Activated B cell treated with CpG ODN at 0.5 μM for 24 hours (primary cell): ENCODE measurements around the gene ZNF277. TPM values are rescaled to one million over a fixed set of nuclear protein-coding genes. Genes with fewer than 3 reads are reported as not detected.

ENCODE experiments used
- ATAC-seq: fragments of 200-7000 bp; cut with Tn5 transposase; one replicate; pipeline ENCODE4 v1.10.0; 2021; ENCODE audit warnings: low read depth, mild to moderate bottlenecking, moderate library complexity
- CTCF ChIA-PET: fragments of 350-600 bp; sonication (Branson Sonifier 250); formaldehyde crosslinking; loops from one replicate; lab custom pipeline; 2021; ENCODE audit warnings: antibody characterized with exemption; lab: Charles Lee
- POLR2A ChIA-PET: fragments of 350-600 bp; sonication (Branson Sonifier 250); formaldehyde crosslinking; loops from one replicate; lab custom pipeline; 2021; ENCODE audit warnings: antibody characterized with exemption; lab: Charles Lee
- DNase-seq: peaks from one replicate; pipeline ENCODE4 v3.0.0; 2022
- H3K27ac Mint-ChIP-seq: one replicate; pipeline ENCODE4 v1.8.0; 2020; ENCODE audit warnings: mixed read lengths
- H3K27me3 Mint-ChIP-seq: one replicate; pipeline ENCODE4 v1.8.0; 2021; ENCODE audit warnings: mixed read lengths
- H3K36me3 Mint-ChIP-seq: one replicate; pipeline ENCODE4 v1.8.0; 2021; ENCODE audit warnings: low read depth, mixed read lengths
- H3K4me1 Mint-ChIP-seq: one replicate; pipeline ENCODE4 v1.8.0; 2021; ENCODE audit warnings: mixed read lengths
- H3K4me3 Mint-ChIP-seq: one replicate; pipeline ENCODE4 v1.8.0; 2020; ENCODE audit warnings: mild to moderate bottlenecking, mixed read lengths
- H3K9me3 Mint-ChIP-seq: one replicate; pipeline ENCODE4 v1.8.0; 2020; ENCODE audit warnings: mixed read lengths
- intact Hi-C: fragments of 100-400 bp; cut with micrococcal nuclease; formaldehyde crosslinking; loops from one replicate; pipeline ENCODE4 v1.15.1; 2024
- total RNA-seq: library from RNA; stranded (reverse); gene quantifications from 2 replicates; pipeline ENCODE4 v1.2.3, GENCODE V29; 2022
- TF ChIP-seq, protein P1 (sequence below): fragments of 200-600 bp; IDR thresholded peaks from one replicate; pipeline ENCODE4 v1.8.0; 2022; ENCODE audit warnings: antibody characterized with exemption, mild to moderate bottlenecking

Gene ZNF277
- total RNA-seq, 1 donor from 2014 or later = 12.6 TPM

DNA sequence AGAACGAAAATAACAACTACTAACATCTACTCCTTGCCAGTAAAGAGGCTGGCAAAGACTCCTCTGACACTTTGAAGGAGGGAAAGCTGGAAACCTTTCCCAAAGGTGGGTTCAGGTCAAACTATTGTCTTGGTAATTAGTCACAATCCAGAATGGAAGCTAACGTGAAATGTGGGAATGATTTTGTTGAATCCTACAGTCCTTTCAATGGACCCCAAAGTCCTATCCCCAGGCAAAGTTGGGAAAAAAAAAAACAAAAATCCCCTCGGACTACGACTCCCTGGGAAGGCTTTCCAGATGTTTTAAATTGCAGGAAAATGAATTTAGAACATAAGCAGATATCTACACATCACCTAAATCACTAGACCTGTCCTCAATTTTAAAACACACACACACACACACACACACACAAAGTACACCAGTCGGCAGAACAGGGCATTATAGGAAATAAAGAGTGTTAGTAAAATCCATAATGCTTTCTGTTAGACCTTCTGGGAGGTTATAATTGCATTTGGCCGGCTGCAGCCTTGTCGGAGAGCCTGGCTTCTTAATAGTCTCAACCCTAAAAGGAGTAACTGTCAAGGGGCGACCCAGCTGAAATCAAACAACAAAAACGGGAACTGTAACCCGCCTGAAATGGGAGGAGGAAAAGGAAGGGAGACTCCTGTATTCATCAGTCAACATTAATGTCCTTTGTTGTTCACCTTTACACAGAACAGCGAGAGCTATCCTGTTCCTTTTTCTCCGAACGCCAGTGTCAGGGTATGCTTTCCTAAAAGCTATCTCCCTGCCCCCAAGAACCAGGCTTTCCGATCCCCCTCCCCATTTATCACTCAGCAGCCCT lies 1.8 kb upstream of the ZNF277 start:
- Mint-ChIP-seq H3K4me1 (peaks cover 37% of the 10 kb centered on the region), H3K4me3 (peak overlapping the region; percentile 97), H3K27ac (peak overlapping the region; percentile 33), H3K36me3 (peaks cover 6% of the 10 kb centered on the region), H3K9me3 (no peaks in the 10 kb centered on the region), H3K27me3 (peaks cover 38% of the 10 kb centered on the region)
- intact Hi-C loops = loop anchor here (10.0 kb wide), 1 partner anchor 590 kb away; the partner anchor contains the start of gene TMEM168
- TF ChIP-seq, protein P1, sequence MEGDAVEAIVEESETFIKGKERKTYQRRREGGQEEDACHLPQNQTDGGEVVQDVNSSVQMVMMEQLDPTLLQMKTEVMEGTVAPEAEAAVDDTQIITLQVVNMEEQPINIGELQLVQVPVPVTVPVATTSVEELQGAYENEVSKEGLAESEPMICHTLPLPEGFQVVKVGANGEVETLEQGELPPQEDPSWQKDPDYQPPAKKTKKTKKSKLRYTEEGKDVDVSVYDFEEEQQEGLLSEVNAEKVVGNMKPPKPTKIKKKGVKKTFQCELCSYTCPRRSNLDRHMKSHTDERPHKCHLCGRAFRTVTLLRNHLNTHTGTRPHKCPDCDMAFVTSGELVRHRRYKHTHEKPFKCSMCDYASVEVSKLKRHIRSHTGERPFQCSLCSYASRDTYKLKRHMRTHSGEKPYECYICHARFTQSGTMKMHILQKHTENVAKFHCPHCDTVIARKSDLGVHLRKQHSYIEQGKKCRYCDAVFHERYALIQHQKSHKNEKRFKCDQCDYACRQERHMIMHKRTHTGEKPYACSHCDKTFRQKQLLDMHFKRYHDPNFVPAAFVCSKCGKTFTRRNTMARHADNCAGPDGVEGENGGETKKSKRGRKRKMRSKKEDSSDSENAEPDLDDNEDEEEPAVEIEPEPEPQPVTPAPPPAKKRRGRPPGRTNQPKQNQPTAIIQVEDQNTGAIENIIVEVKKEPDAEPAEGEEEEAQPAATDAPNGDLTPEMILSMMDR = no peak
- POLR2A ChIA-PET = interaction anchor here (1.8 kb wide), 1 partner anchor 246 kb away, joined by 14 read pairs; the partner anchor contains the start of gene IFRD1
- DNase-seq (no peak), ATAC-seq (no peak)
- CTCF ChIA-PET = interaction anchor here (1.3 kb wide), 1 partner anchor 125 kb away, joined by 3 read pairs; no protein-coding TSS in a partner anchor

DNA sequence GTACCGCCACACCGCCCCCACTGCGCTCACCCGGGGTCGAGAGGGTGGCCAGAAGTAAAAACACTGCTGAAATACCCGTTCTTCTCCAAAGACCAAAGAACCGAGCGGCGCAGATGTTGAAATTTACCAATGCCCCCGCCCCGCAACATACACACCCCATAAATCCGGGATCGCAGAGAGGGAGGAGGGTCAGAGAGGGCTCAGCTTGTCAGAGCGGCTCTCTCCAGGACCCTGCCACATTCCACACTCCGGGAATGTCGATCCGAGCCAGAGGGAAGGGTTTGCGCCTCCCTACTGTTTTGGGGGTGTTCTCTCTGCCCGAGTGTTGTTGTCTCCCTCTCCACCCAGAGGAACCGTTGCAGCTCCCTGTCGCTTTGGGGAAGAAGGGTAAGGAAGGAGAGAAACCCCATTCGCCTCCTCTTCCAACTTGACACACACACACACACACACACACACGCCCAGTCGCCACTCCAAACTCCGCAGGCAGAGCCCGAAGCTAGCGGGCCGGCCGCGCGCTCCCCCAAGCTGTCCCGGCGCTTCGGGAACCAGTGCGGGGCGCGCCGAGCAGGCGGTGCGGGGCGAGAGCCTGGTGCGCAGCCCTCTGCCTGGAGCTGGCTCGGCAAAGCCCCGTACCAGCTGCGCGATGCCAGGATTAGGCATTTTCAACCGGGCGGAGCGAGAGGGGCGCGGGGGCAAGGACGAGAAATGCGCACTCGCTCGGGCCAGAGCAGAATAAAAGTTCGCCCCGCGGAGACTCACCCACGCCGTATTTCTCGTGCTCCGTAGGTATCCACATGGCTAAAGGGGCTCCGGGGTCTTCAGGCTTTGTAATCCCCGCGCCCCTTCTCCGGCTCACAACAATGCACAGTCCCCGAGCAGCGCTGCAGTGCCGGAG lies 905 bp upstream of the ZNF277 start:
- CTCF ChIA-PET = no interaction called here
- Mint-ChIP-seq H3K9me3 (no peaks in the 10 kb centered on the region), H3K27ac (peak overlapping the region; percentile 33), H3K4me1 (peaks cover 37% of the 10 kb centered on the region), H3K27me3 (peaks cover 34% of the 10 kb centered on the region), H3K4me3 (peak overlapping the region; percentile 97), H3K36me3 (peaks cover 6% of the 10 kb centered on the region)
- DNase-seq (peak; percentile 41), ATAC-seq (peak; percentile 3)
- TF ChIP-seq, protein P1 = no peak
- intact Hi-C loops = loop anchor here (1.0 to 10.0 kb wide), 7 partner anchors 124 to 913 kb away; partner anchors contain the start of genes IFRD1, IMMP2L, SMIM30 and TMEM168
- POLR2A ChIA-PET = interaction anchor here (0.7 to 1.8 kb wide), 2 partner anchors 58 to 245 kb away, joined by 3 to 14 read pairs; partner anchors contain the start of gene IFRD1

DNA sequence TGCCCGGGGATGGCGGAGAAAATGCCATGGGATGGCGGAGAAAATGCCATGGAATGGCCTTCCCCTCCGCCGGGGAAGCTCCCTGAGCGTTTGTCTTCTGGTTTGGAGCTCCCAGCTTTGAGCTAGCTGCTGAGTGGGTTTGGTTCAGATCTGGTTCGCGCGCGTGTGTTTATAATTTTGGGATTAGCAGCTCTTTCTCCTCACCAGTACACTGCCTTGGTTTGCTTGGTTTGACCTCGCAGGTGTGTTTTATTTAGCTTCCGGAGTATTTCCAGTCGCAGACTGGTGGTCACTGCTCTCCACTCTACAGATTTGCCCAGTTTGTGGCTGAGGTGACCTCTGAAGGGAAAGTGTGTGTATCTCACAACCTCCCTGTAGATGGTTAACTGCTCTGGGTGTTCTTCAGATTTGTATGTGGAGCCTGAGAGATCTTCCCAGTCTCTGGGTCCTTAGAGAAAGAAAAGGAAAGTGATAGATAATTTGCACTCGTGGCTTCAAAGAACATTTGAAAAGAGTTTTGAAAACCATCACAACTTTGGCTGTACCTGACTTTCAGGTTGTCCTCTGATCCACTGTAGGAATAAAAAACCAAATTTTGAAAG lies 597 bp downstream of the ZNF277 start:
- intact Hi-C loops = loop anchor here (1.0 to 10.0 kb wide), 7 partner anchors 126 to 911 kb away; partner anchors contain the start of genes IFRD1, IMMP2L, SMIM30 and TMEM168
- DNase-seq (no peak), ATAC-seq (no peak)
- CTCF ChIA-PET = no interaction called here
- POLR2A ChIA-PET = interaction anchor here (1.3 kb wide), 1 partner anchor 243 kb away, joined by 17 read pairs; the partner anchor contains the start of gene IFRD1
- H3K36me3 Mint-ChIP-seq = peaks cover 6% of the 10 kb centered on the region
- H3K4me3 Mint-ChIP-seq = peak overlapping the region; percentile 97
- peak overlapping the region; percentile 83 for H3K27ac Mint-ChIP-seq
- peaks cover 20% of the 10 kb centered on the region for H3K27me3 Mint-ChIP-seq
- TF ChIP-seq, protein P1 = no peak
- peaks cover 40% of the 10 kb centered on the region for H3K4me1 Mint-ChIP-seq
- H3K9me3 Mint-ChIP-seq = no peaks in the 10 kb centered on the region

DNA sequence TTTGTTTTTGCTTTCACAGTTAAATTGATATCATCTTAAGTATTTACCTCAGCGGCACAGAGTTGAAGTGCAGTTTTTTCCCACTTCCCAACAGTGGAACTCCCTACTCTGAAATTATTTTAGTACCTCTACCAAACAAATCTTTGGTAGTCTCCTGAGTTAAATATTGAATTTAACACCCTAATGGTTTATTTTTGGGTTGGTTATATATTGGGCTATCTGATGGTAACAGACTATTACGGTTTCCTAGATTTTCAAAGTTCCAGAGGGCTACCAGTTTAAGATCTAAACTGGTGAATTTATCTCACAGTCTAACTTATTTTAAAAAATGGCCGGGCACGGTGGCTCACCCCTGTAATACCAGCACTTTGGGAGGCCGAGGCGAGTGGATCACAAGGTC lies 1.3 kb downstream of the ZNF277 start:
- intact Hi-C loops = loop anchor here (10.0 kb wide), 1 partner anchor 587 kb away; the partner anchor contains the start of gene TMEM168
- TF ChIP-seq, protein P1 = no peak
- DNase-seq (no peak), ATAC-seq (no peak)
- peaks cover 44% of the 10 kb centered on the region for H3K4me1 Mint-ChIP-seq
- H3K27ac Mint-ChIP-seq = no peak overlapping the region
- H3K27me3 Mint-ChIP-seq = peaks cover 18% of the 10 kb centered on the region
- CTCF ChIA-PET = no interaction called here
- H3K9me3 Mint-ChIP-seq = no peaks in the 10 kb centered on the region
- peaks cover 6% of the 10 kb centered on the region for H3K36me3 Mint-ChIP-seq
- POLR2A ChIA-PET = no interaction called here
- H3K4me3 Mint-ChIP-seq = peak overlapping the region; percentile 97
